ENCODE results near the gene VPS4B.

VPS4B gene

GRCh38 chr18:63427558-63427957, 5.3 kb upstream of the VPS4B start:
- no peak for DNase-seq

- no peak for DNase-seq
These were observed 608 bp upstream of the VPS4B start for GRCh38 chr18:63422864-63423304.

DNA sequence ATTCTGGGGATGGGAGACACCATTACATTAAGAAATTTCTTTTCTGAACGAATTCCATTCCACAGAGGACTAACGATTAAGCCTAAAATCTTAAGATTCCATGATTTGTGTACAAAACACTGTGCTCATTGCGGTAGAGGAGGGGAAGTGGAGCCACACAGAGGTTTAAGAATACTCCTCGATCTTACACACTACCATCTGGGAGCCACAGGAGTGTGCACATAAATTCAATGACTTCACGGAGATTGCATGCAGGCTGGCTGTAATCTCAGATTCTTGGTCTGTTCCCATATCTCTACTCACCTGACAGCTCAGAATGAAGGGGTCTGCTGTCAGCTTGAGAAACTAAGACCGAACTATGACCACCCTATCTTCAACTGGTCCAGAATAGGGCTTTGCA, 762 bp downstream of the VPS4B start:
- DNase-seq: no peak

- no peak for DNase-seq
These were observed 9.3 kb downstream of the VPS4B start for GRCh38 chr18:63412953-63413352.

- no peak for DNase-seq
These were observed 11.5 kb downstream of the VPS4B start for GRCh38 chr18:63410792-63411191.

- DNase-seq: no peak
These were observed 13.0 kb downstream of the VPS4B start for GRCh38 chr18:63409301-63409700.

- no peak for DNase-seq
These were observed 14.5 kb downstream of the VPS4B start for GRCh38 chr18:63407734-63408133.

DNA sequence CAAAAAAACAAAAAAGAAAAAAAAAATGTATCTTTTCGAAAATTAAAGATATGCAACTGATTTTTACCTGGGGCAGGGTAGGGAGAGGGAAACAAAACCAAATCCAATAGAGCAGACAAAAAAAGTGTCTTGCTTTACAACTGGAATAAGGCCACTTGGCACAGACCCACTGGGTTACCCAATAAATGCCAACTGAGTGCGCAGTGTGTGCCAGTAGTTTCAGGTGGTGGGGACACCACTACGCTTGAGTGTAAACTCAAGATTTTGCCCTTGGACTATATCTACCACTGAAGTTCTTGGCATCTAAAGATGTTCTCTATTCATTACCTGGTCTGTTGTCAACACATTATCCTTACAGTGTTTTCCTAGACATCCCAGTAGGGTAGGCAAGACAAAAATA, 16.3 kb downstream of the VPS4B start:
- DNase-seq: no peak

- no peak for DNase-seq
These were observed 19.8 kb downstream of the VPS4B start for GRCh38 chr18:63402246-63403162.

- no peak for DNase-seq
These were observed 23.0 kb downstream of the VPS4B start for GRCh38 chr18:63399300-63399699.

- DNase-seq: no peak
These were observed 24.9 kb downstream of the VPS4B start for GRCh38 chr18:63397349-63397748.

- DNase-seq: no peak
These were observed 26.8 kb downstream of the VPS4B start for GRCh38 chr18:63395503-63395902.

DNA sequence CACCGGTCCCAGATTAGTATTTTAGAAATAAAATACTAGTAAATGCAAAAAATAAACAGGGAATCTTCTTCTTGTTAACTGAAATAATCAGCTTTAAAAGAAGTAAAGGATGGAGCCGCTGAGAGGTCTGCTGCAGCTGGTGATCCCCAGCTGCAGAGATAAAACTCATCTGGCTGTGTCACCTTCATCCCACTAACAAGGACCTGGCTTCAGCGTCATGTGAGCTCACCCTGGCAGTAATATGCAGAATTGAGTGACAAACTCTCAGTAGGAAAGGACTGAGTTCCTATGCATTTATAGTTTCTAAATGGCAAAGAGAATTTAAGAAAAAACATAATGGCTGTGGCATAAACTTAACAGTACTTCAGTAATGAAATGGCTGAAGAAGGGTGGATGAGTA, 27.3 kb downstream of the VPS4B start:
- no peak for DNase-seq

GRCh38 chr18:63387861-63388260, 34.4 kb downstream of the VPS4B start:
- no peak for DNase-seq

- DNase-seq: no peak
These were observed 39.4 kb downstream of the VPS4B start for GRCh38 chr18:63382843-63383242.

GRCh38 chr18:63379639-63379962, 42.7 kb downstream of the VPS4B start:
- no peak for DNase-seq

DNA sequence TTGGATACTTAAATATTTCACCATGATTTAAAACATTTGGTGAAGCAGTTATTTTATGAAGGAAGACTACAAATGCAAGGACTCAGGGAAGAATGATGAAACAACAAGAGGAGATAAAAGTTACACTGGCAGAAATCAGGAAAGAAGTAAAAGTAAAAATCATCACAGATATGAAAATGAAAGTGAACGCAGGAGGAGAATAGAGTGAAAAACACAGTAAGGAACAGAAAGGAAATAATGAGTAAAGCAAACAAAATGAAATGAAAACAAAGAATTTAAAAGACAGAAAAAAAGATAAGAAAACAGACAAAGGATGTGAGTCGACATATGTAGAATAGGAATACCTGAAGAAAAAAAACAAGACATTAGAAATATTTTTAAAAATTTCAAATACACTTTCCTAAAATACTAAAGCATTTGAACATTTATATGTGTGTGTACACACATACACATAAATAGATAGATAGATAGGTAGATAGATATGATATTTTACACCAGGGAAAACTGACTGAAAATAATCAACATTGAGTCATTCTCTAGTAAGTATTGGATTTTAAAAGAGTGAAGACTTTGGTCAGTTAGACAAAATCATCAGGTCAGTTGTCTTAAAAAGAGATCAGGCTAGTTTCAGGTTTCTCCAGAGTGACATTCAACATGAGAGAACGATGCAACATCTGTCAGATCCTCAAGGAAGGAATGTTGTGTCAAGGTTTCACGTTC, 43.2 kb downstream of the VPS4B start:
- no peak for DNase-seq

DNA sequence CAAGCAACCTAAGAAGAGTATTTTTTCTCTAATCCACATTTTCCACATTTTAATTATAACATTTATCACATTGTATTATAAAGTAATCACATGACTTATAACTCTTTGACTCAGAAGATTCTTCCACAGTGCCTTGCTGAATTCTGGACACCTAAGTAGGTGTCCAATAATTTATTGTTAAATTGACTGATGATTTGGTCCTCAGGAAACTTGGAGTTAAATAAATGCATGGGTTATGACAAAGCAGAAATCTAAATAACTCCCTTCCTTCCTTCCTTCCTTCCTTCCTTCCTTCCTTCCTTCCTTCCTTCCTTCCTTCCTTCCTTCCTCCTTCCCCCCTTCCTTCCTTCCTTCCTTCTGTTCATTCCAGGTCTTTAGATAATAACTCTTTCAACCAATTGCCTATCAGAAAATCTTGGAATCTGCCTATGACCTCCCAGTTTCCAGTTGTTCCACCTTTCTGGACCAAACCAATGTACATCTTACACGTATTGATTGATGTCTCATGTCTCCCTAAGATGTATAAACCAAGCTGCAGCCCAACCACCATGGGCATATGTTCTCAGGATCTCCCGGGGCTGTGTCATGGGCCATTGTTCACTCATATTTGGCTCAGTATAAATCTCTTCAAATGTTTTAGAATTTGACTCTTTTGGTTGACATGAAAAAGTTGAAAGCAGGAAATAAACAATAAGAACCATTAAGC, 44.8 kb downstream of the VPS4B start:
- DNase-seq: no peak

- no peak for DNase-seq
These were observed 45.7 kb downstream of the VPS4B start for GRCh38 chr18:63376538-63376937.

GRCh38 chr18:63374540-63374939, 47.7 kb downstream of the VPS4B start:
- no peak for DNase-seq

- DNase-seq: no peak
These were observed 49.1 kb downstream of the VPS4B start for GRCh38 chr18:63373161-63373560.

DNA sequence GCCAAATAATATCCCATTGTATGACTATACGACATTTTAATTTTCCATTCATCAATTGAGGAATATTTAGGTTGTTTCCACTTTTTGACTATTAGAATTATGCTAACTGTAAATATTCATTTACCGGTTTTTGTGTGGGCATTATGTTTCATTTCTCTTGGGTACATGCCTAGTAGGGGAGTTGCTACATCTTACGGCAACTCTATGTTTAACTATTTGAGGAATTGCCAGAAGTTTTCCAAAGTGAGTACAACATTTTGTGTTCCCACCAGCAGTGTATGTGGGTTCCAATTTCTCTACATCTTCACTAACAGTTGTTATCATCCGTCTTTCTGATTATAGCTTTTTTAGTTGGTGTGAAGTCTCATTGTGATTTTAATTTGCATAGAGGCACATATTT, 53.7 kb downstream of the VPS4B start:
- DNase-seq: no peak

GRCh38 chr18:63367053-63367953, 55.0 kb downstream of the VPS4B start, which contains the start of gene KDSR:
Gene KDSR (minus strand): TSS chr18:63367206. CDS start chr18:63367118, 88 bp downstream.
- peak; percentile 97 for DNase-seq
